Daoy (cell line): ENCODE results near the gene CKAP2L. TPM values are rescaled to one million over a fixed set of nuclear protein-coding genes. Genes with fewer than 3 reads are reported as not detected.
"Not testable (repeated sequence)": the region's sequence is repeated elsewhere in the genome, so short reads cannot be mapped to it uniquely, and the experiment has no call there.

Experiments used
- DNase-seq: peaks from one replicate; pipeline ENCODE4 v3.0.0-alpha.2; 2015; ENCODE audit warnings: low read depth
- total RNA-seq: library from RNA; depleted of rRNA; stranded (reverse); fragments of >200 nt; shearing (Covaris generic); gene quantifications from 2 replicates; pipeline ENCODE4 v1.2.3, GENCODE V29; 2014; rRNA removed

Gene CKAP2L
- total RNA-seq, 1 experiment from 2014 or later: 31.7 TPM

- DNase-seq: no peak
Measured at GRCh38 chr2:112708968-112709367, 55.4 kb downstream of the CKAP2L start.

GRCh38 chr2:112706947-112707346, 57.5 kb downstream of the CKAP2L start:
- DNase-seq: not testable (repeated sequence)

GRCh38 chr2:112706170-112706664, 58.2 kb downstream of the CKAP2L start:
- peak; percentile 89 for DNase-seq

- no peak for DNase-seq
Measured at GRCh38 chr2:112705575-112705974, 58.8 kb downstream of the CKAP2L start.

- DNase-seq: no peak
Measured at GRCh38 chr2:112703684-112704083, 60.7 kb downstream of the CKAP2L start.

DNA sequence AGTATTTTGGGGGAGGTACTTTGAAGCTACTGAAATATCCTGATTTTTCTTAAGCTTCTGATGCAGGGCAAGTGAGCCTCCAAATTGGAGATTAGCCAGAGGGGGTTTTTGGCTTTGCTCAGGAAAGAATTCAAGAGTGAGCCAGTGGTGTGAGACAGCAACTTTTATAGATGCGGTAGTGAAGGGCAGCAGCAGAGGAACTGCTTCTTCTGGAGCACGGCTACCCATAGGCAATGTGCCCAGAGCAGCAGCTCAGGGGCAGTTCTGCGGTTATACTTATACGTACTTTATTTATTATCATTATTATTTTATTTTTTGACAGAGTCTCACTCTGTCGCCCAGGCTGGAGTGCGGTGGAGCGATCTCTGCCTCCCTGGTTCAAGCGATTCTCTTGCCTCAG, 63.4 kb downstream of the CKAP2L start:
- DNase-seq: no peak

GRCh38 chr2:112699984-112700667, 64.3 kb downstream of the CKAP2L start:
- no peak for DNase-seq

- no peak for DNase-seq
Measured at GRCh38 chr2:112698834-112699515, 65.4 kb downstream of the CKAP2L start.

- no peak for DNase-seq
Measured at GRCh38 chr2:112694182-112694581, 70.2 kb downstream of the CKAP2L start.

- DNase-seq: no peak
Measured at GRCh38 chr2:112693596-112693995, 70.8 kb downstream of the CKAP2L start.

DNA sequence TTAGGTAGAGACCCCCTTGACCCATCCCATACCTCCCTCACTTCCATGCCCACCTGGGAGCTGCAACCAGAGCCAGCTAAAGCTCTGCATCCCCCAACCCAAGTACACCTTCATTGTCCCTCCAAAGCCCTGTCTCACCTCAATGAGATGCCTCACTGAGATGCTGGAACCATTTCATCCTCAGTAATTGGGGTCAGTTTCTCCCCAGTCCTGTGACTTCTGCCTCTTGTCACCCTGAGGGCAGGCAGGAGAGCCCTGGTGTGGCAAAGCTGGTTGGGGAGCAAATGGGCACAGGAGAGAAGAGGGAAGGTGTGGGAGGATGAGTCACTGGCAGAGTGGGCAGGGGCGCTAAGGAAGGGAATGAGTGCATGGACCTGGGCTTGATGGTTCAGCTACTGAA, 71.5 kb downstream of the CKAP2L start:
- DNase-seq: peak; percentile 38

GRCh38 chr2:112692495-112692911, 71.9 kb downstream of the CKAP2L start:
- DNase-seq: peak; percentile 94

DNA sequence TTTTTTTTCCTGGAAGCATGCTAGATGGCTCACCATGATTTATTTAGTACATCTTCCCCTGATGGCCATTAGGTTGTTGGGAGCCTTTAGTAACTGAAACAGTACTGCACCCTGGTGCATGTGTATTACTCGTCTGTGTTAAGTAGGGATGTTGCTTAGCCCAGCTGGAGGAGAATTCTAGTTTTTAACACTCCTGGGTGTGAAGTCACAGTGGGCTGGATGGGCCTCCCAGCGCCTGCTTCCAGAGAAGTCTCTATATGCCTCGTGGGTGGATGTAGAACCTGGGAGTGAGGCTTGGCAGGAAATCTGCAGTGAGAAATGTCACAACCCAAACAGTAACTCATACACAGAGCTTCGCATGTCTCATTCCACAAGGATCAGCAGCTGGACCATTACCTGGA, 72.5 kb downstream of the CKAP2L start:
- DNase-seq: no peak

GRCh38 chr2:112690853-112691401, 73.5 kb downstream of the CKAP2L start:
- peak; percentile 38 for DNase-seq

GRCh38 chr2:112688086-112688880, 76.1 kb downstream of the CKAP2L start:
- no peak for DNase-seq

- no peak for DNase-seq
Measured at GRCh38 chr2:112687522-112687921, 76.9 kb downstream of the CKAP2L start.

Other genes starting within 250 kb of the CKAP2L start
- 26.3 and 29.9 TPM in 2 replicates for gene POLR1B, start 222.1 kb downstream of the CKAP2L start, total RNA-seq
- gene CHCHD5, start 180.0 kb downstream of the CKAP2L start, total RNA-seq: 18.9 and 26.2 TPM in 2 replicates
- gene SLC20A1, start 118.7 kb downstream of the CKAP2L start, total RNA-seq: 58.4 and 71.2 TPM in 2 replicates
- not detected in 2 replicates for gene NT5DC4, start 43.6 kb downstream of the CKAP2L start, total RNA-seq
- 26.0 and 29.8 TPM in 2 replicates for gene IL1A, start 19.9 kb upstream of the CKAP2L start, total RNA-seq
- 12.4 and 13.5 TPM in 2 replicates for gene IL1B, start 72.2 kb upstream of the CKAP2L start, total RNA-seq
- not detected in 2 replicates for gene IL37, start 146.6 kb upstream of the CKAP2L start, total RNA-seq
- gene IL36G, start 213.4 kb upstream of the CKAP2L start, total RNA-seq: 0.80 TPM in 1 of 2 replicates, not detected in the other
- gene IL36A, start 240.8 kb upstream of the CKAP2L start, total RNA-seq: not detected in 2 replicates